ES-I3 (cell line): Measurements from ENCODE around the gene SLC25A31.

ENCODE experiments used
- H3K36me3 ChIP-seq: 2 replicates; pipeline ENCODE4 v1.6.1; 2013; ENCODE audit warnings: mild to moderate bottlenecking, low read length, control low read depth, moderate library complexity; ENCODE audit not compliant: insufficient read depth
- H3K4me1 ChIP-seq: 2 replicates; pipeline ENCODE4 v1.6.1; 2013; ENCODE audit warnings: mild to moderate bottlenecking, control low read depth, low read length; ENCODE audit not compliant: insufficient read depth
- H3K9ac ChIP-seq: 2 replicates; pipeline ENCODE4 v1.6.1; 2013; ENCODE audit warnings: low read depth, mild to moderate bottlenecking, low read length, moderate library complexity
- H3K9me3 ChIP-seq: 2 replicates; pipeline ENCODE4 v1.6.1; 2013; ENCODE audit warnings: mild to moderate bottlenecking, low read length, moderate library complexity; ENCODE audit not compliant: control insufficient read depth, insufficient read depth

Gene SLC25A31

GRCh38 chr4:127783026-127783769 lies 53.0 kb downstream of the SLC25A31 start:
- no peaks in the 10 kb centered on the region for H3K9me3 ChIP-seq
- no peaks in the 10 kb centered on the region for H3K36me3 ChIP-seq
- peak overlapping the region; percentile 82 for H3K9ac ChIP-seq
- peaks cover 3% of the 10 kb centered on the region; the same call in 1 of the 2 replicates for H3K4me1 ChIP-seq

- no peaks in the 10 kb centered on the region for H3K36me3 ChIP-seq
- H3K4me1 ChIP-seq = peaks cover 3% of the 10 kb centered on the region; the same call in 1 of the 2 replicates
- H3K9me3 ChIP-seq = no peaks in the 10 kb centered on the region
- peak overlapping the region; percentile 82 for H3K9ac ChIP-seq
Measured at GRCh38 chr4:127783955-127784770, 54.0 kb downstream of the SLC25A31 start.

GRCh38 chr4:127788517-127788916 lies 58.3 kb downstream of the SLC25A31 start:
- Histone ChIP-seq H3K4me1 (no peaks in the 10 kb centered on the region; the same call in 1 of the 2 replicates), H3K9me3 (no peaks in the 10 kb centered on the region), H3K36me3 (no peaks in the 10 kb centered on the region), H3K9ac (no peak overlapping the region)

- no peak overlapping the region for H3K9ac ChIP-seq
- no peaks in the 10 kb centered on the region for H3K36me3 ChIP-seq
Measured at GRCh38 chr4:127791391-127791790, 61.2 kb downstream of the SLC25A31 start.

GRCh38 chr4:127793528-127793927 lies 63.3 kb downstream of the SLC25A31 start:
- Histone ChIP-seq H3K36me3 (no peaks in the 10 kb centered on the region), H3K4me1 (no peaks in the 10 kb centered on the region), H3K9me3 (no peaks in the 10 kb centered on the region), H3K9ac (no peak overlapping the region)

More at GRCh38 chr4:127791391-127791790, 61.2 kb downstream of the SLC25A31 start:
- Histone ChIP-seq H3K9me3 (no peaks in the 10 kb centered on the region), H3K4me1 (no peaks in the 10 kb centered on the region)

- H3K36me3 ChIP-seq = no peaks in the 10 kb centered on the region; the same call in 1 of the 2 replicates
- no peak overlapping the region for H3K9ac ChIP-seq
- H3K4me1 ChIP-seq = no peaks in the 10 kb centered on the region
- no peaks in the 10 kb centered on the region for H3K9me3 ChIP-seq
Measured at GRCh38 chr4:127799711-127800110, 69.5 kb downstream of the SLC25A31 start.

- Histone ChIP-seq H3K36me3 (no peaks in the 10 kb centered on the region), H3K9me3 (no peaks in the 10 kb centered on the region), H3K4me1 (no peaks in the 10 kb centered on the region), H3K9ac (no peak overlapping the region)
Measured at GRCh38 chr4:127809173-127809800, 79.1 kb downstream of the SLC25A31 start.

- no peaks in the 10 kb centered on the region for H3K36me3 ChIP-seq
- no peak overlapping the region for H3K9ac ChIP-seq
- no peaks in the 10 kb centered on the region for H3K4me1 ChIP-seq
- no peaks in the 10 kb centered on the region for H3K9me3 ChIP-seq
Measured at GRCh38 chr4:127810551-127810950, 80.4 kb downstream of the SLC25A31 start.

GRCh38 chr4:127822430-127822829 lies 92.2 kb downstream of the SLC25A31 start:
- H3K9ac ChIP-seq = no peak overlapping the region
- no peaks in the 10 kb centered on the region for H3K9me3 ChIP-seq
- no peaks in the 10 kb centered on the region for H3K36me3 ChIP-seq
- no peaks in the 10 kb centered on the region for H3K4me1 ChIP-seq
